GM23338 (cell line): ENCODE results near the gene WHAMM. TPM values are rescaled to one million over a fixed set of nuclear protein-coding genes. Genes with fewer than 3 reads are reported as not detected.

Source experiments
- ATAC-seq: fragments of 200-7000 bp; cut with Tn5 transposase; 3 replicates; pipeline ENCODE4 v1.9.1; 2020
- DNase-seq: peaks from one replicate; pipeline ENCODE4 v3.0.0-alpha.2; 2015; ENCODE audit warnings: low spot score
- H2AFZ ChIP-seq: fragments of 200-600 bp; sonication (generic); 2 replicates; pipeline ENCODE4 v1.8.0; 2016; ENCODE audit warnings: antibody characterized with exemption, mild to moderate bottlenecking, moderate library complexity
- H3F3A ChIP-seq: fragments of 200-600 bp; sonication (generic); replicated peaks from 2 replicates; pipeline ENCODE4 v1.8.0; 2017; ENCODE audit warnings: antibody characterized with exemption, mixed run types, low read depth
- H3K27ac ChIP-seq: fragments of 200-600 bp; sonication (generic); 2 replicates; pipeline ENCODE4 v1.6.1; 2016; ENCODE audit warnings: low read depth
- H3K27me3 ChIP-seq: fragments of 200-600 bp; sonication (generic); 2 replicates; pipeline ENCODE4 v1.8.0; 2016; ENCODE audit warnings: mild to moderate bottlenecking, mixed run types, moderate library complexity; ENCODE audit not compliant: insufficient read depth
- H3K36me3 ChIP-seq: fragments of 200-600 bp; sonication (generic); 2 replicates; pipeline ENCODE4 v1.8.0; 2016; ENCODE audit warnings: mild to moderate bottlenecking; ENCODE audit not compliant: insufficient read depth
- H3K4me1 ChIP-seq: fragments of 200-600 bp; sonication (generic); 2 replicates; pipeline ENCODE4 v1.8.0; 2016; ENCODE audit warnings: mild to moderate bottlenecking, moderate library complexity; ENCODE audit not compliant: insufficient read depth
- H3K4me2 ChIP-seq: fragments of 200-600 bp; sonication (generic); 2 replicates; pipeline ENCODE4 v1.7.1; 2017; ENCODE audit warnings: mixed run types
- H3K4me3 ChIP-seq: fragments of 200-600 bp; sonication (generic); 2 replicates; pipeline ENCODE4 v1.6.1; 2016; ENCODE audit warnings: mixed run types
- H3K79me2 ChIP-seq: fragments of 200-600 bp; sonication (generic); replicated peaks from 2 replicates; pipeline ENCODE4 v1.8.0; 2017; ENCODE audit warnings: mild to moderate bottlenecking; ENCODE audit not compliant: insufficient read depth
- H3K9me2 ChIP-seq: fragments of 200-600 bp; sonication (generic); 2 replicates; pipeline ENCODE4 v1.8.0; 2017; ENCODE audit not compliant: insufficient read depth
- H4K20me1 ChIP-seq: fragments of 200-600 bp; sonication (generic); replicated peaks from 2 replicates; pipeline ENCODE4 v1.8.0; 2017; ENCODE audit warnings: mild to moderate bottlenecking; ENCODE audit not compliant: insufficient read depth
- H3K27ac Mint-ChIP-seq: 2 replicates; pipeline ENCODE4 v1.8.0; 2020; ENCODE audit warnings: inconsistent platforms, mild to moderate bottlenecking, moderate library complexity, mixed read lengths
- H3K27me3 Mint-ChIP-seq: 3 replicates; pipeline ENCODE4 v1.8.0; 2022; ENCODE audit warnings: low read depth, mild to moderate bottlenecking, moderate library complexity, mixed read lengths, inconsistent platforms; ENCODE audit not compliant: insufficient read depth, poor library complexity
- H3K36me3 Mint-ChIP-seq: 3 replicates; pipeline ENCODE4 v1.8.0; 2021; ENCODE audit warnings: low read depth, mild to moderate bottlenecking, inconsistent platforms, moderate library complexity, mixed read lengths
- H3K4me1 Mint-ChIP-seq: 3 replicates; pipeline ENCODE4 v1.8.0; 2020; ENCODE audit warnings: mild to moderate bottlenecking, inconsistent platforms, mixed read lengths
- H3K4me3 Mint-ChIP-seq: 3 replicates; pipeline ENCODE4 v1.8.0; 2021; ENCODE audit warnings: moderate library complexity, mild to moderate bottlenecking, inconsistent platforms, mixed read lengths
- H3K9me3 Mint-ChIP-seq: 3 replicates; pipeline ENCODE4 v1.8.0; 2020; ENCODE audit warnings: moderate library complexity, mild to moderate bottlenecking, inconsistent platforms, mixed read lengths
- CREB1 ChIP-seq: fragments of 250-450 bp; sonication (Bioruptor Pico); IDR thresholded peaks from 2 replicates; pipeline ENCODE4 v1.5.0; 2020; ENCODE audit warnings: low read depth, mild to moderate bottlenecking, moderate library complexity
- EZH2phosphoT487 ChIP-seq: fragments of 200-600 bp; sonication (generic); IDR thresholded peaks from one replicate; pipeline ENCODE4 v1.8.1; 2018; ENCODE audit warnings: antibody characterized with exemption; ENCODE audit not compliant: unreplicated experiment
- JUNB ChIP-seq: IDR thresholded peaks from one replicate; pipeline ENCODE4 v1.6.1; 2016; ENCODE audit warnings: antibody characterized with exemption; ENCODE audit not compliant: unreplicated experiment
- NANOG ChIP-seq: IDR thresholded peaks from 2 replicates; pipeline ENCODE4 v1.6.1; 2016; ENCODE audit warnings: antibody characterized with exemption, borderline replicate concordance
- POLR2AphosphoS5 ChIP-seq: IDR thresholded peaks from 2 replicates; pipeline ENCODE4 v1.6.1; 2016; ENCODE audit warnings: antibody characterized with exemption, low read depth
- REST ChIP-seq: IDR thresholded peaks from one replicate; pipeline ENCODE4 v1.6.1; 2018; ENCODE audit warnings: antibody characterized with exemption; ENCODE audit not compliant: unreplicated experiment
- ZNF114 ChIP-seq: fragments of 250-450 bp; sonication (Bioruptor Pico); IDR thresholded peaks from 2 replicates; pipeline ENCODE4 v1.5.0; 2020; ENCODE audit warnings: mild to moderate bottlenecking, moderate library complexity
- ZNF331 ChIP-seq: fragments of 250-450 bp; sonication (Bioruptor Pico); IDR thresholded peaks from 2 replicates; pipeline ENCODE4 v1.5.0; 2020; ENCODE audit warnings: low read depth, mild to moderate bottlenecking, moderate library complexity
- ZNF462 ChIP-seq: fragments of 250-450 bp; sonication (Bioruptor Pico); IDR thresholded peaks from 2 replicates; pipeline ENCODE4 v1.5.0; 2020; ENCODE audit warnings: mild to moderate bottlenecking, moderate library complexity
- polyA plus RNA-seq: library from polyadenylated mRNA; unstranded; fragments of >200 nt; fragmentation: Nextera tagmentation; extraction: Ambion mirVana; gene quantifications from 2 replicates; pipeline ENCODE4 v1.2.1, GENCODE V29; 2016
- total RNA-seq: library from RNA; depleted of rRNA; stranded (reverse); fragments of >200 nt; shearing (Covaris generic); gene quantifications from 2 replicates; pipeline ENCODE4 v1.2.3, GENCODE V29; 2014

WHAMM gene
- total and polyA plus RNA-seq, 2 experiments from 2014 or later, result 2.2 to 4.1 TPM

- TF ChIP-seq REST (no peak), ZNF114 (CRISPR knock-in tag) (no peak)
Measured at GRCh38 chr15:82855286-82856100, 46.1 kb downstream of the WHAMM start (continued).

GRCh38 chr15:82856397-82857170 is 47.2 kb downstream of the WHAMM start:
- H3K4me2 ChIP-seq, result no peak overlapping the region
- Mint-ChIP-seq H3K36me3 (no peaks in the 10 kb centered on the region), H3K4me1 (no peaks in the 10 kb centered on the region), H3K4me3 (no peak overlapping the region), H3K9me3 (no peaks in the 10 kb centered on the region), H3K27ac (no peak overlapping the region), H3K27me3 (peaks cover 6% of the 10 kb centered on the region)
- no peaks in the 10 kb centered on the region for H3K36me3 ChIP-seq
- H3F3A ChIP-seq, result no peaks in the 10 kb centered on the region
- no peaks in the 10 kb centered on the region for H4K20me1 ChIP-seq
- ATAC-seq (no peak), DNase-seq (no peak)
- H3K79me2 ChIP-seq, result no peaks in the 10 kb centered on the region
- H3K27ac ChIP-seq, result no peak overlapping the region
- H2AFZ ChIP-seq, result no peak overlapping the region
- no peaks in the 10 kb centered on the region for H3K9me2 ChIP-seq
- H3K4me3 ChIP-seq, result no peak overlapping the region
- H3K27me3 ChIP-seq, result no peaks in the 10 kb centered on the region
- H3K4me1 ChIP-seq, result no peaks in the 10 kb centered on the region
- TF ChIP-seq REST (no peak), EZH2phosphoT487 (no peak), ZNF331 (CRISPR knock-in tag) (no peak), ZNF114 (CRISPR knock-in tag) (no peak), CREB1 (CRISPR knock-in tag) (no peak), JUNB (no peak), NANOG (no peak), POLR2AphosphoS5 (no peak), ZNF462 (CRISPR knock-in tag) (no peak)
